GM18499 (cell line): ENCODE measurements around the gene UTF1.
A peak's percentile ranks its signal among the peaks of the same experiment; 100 is the strongest.
"Not testable (repeated sequence)": the region's sequence is repeated elsewhere in the genome, so short reads cannot be mapped to it uniquely, and the experiment has no call there.

Source experiments
- ATAC-seq: cut with Tn5 transposase; IDR thresholded peaks from one replicate; pipeline ENCODE4 v1.9.1; 2021; ENCODE audit warnings: moderate number of reproducible peaks; ENCODE audit not compliant: insufficient read depth, unreplicated experiment

Gene UTF1

GRCh38 chr10:133260895-133261725 lies 31.1 kb downstream of the UTF1 start:
- no peak for ATAC-seq

GRCh38 chr10:133261726-133262325 lies 31.8 kb downstream of the UTF1 start:
- no peak for ATAC-seq

- ATAC-seq: no peak
Measured at GRCh38 chr10:133262696-133263095, 32.7 kb downstream of the UTF1 start.

DNA sequence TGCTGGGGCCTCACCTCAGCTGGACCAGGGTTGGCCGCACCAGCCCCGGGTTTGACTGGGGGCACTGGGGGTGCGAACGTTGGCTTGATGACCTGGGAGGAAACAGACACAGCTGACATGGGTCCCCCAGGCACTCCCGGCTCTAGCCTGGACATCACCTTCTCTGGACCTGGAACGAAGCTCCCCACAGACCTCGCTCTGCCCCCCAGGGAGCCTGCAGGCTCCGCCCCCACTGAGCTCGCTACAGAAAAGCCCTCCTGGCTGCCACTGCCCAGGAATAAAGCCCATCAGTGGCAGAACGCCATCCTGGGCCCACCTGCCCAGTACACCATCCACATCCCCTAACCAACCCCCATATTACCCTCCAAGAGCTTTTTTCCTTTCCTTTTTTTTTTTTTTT lies 33.7 kb downstream of the UTF1 start:
- no peak for ATAC-seq

GRCh38 chr10:133264461-133264860 lies 34.4 kb downstream of the UTF1 start:
- no peak for ATAC-seq

- not testable (repeated sequence) for ATAC-seq
Measured at GRCh38 chr10:133265052-133265451, 35.0 kb downstream of the UTF1 start.

GRCh38 chr10:133266056-133266795 lies 36.2 kb downstream of the UTF1 start:
- ATAC-seq: no peak

DNA sequence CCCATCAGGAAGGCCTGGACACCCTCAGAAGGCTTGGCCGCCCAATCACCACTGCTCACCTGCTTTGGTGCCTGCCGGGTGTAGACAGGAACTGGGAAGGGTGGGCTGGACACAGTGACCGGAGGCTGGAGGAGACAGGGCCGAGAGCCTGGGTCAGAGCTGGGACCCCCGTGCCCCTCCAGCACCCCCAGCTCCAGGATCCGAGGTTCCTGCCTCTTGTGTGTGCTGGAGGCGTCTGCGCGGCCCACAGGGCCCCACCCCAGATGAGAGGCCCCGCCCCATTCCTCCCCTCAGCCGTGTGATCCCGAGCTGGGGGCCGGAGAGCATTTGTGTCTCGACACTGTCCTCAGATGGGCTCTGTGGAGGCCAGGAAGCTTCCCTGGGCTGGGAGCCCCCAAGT lies 37.3 kb downstream of the UTF1 start:
- no peak for ATAC-seq

DNA sequence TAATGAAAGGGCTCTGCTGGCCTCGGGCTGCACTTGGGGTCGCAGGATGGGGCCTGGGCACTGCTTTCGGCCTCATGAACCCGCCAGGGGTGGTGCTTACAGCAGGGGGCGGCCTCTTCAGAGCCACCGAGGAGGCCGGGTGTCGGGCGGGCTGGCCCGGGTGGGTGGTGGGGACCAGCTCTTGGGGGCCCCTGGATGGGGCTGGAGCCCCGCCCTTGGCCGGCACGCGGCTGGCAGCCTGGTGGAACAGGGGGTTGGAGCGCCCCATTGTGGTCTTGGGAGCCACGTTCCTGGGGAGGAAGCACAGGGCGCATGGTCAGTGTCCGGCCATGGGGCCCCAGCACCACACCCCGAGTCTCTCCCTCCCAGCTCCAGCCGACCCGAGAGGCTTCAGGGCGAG lies 37.8 kb downstream of the UTF1 start:
- no peak for ATAC-seq

- ATAC-seq: no peak
Measured at GRCh38 chr10:133268532-133268931, 38.5 kb downstream of the UTF1 start.

- ATAC-seq: no peak
Measured at GRCh38 chr10:133269367-133269766, 39.4 kb downstream of the UTF1 start.

DNA sequence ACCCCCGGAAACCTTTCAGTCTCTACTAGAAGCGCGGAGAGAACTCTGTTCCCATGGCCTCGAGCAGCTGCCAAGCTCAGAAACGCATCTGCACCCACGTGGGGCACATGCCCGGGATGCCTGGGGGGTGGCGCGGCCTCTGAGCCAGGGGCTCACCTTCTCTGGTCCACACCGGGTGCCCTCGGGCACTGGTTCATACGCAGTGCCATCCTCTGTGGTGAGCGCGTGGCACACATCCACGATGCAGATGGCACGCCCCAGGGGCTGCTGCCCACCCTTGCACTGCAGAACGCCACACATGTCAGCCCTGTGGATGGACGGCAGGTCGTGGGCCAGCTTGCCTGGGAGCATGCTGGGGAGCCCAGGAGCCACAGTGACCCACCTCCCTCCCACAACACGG lies 40.2 kb downstream of the UTF1 start:
- ATAC-seq: no peak

- ATAC-seq: no peak
Measured at GRCh38 chr10:133270773-133271297, 40.8 kb downstream of the UTF1 start.

DNA sequence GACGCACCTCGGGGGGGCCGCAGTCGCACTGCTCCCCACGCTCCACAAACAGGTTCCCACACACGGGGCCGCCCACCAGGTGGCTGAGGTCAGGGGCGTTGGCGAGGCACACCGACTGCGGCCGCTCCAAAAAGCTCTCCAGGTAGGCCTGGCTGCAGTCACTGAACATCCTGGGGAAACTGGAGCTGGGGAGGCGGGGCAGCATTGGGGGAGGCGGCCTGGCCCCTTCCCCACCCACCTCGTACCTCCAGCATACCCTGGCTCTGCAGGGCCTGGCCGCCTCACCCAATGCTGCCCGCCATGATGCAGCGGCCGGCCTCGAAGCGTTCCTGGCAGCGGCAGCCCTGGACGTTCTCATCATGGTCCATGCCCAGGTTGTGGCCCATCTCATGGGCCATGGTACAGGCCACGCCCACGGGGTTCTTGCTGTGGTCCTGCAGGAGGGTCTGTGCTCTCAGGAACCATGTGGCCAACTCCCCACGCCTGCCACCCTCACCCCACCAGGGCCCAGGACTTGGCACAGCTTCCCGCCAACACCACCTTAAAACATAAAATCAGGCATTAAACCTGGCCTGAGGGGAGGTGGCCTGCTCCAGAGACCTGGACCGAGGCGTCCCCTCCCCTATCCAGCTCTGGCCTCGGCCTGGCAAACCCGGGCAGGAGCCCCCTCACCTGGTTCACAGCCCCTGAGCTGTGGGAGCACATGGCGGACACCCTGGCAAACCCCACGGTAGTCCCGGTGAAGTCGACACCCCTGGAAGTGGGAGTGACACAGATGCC lies 41.7 kb downstream of the UTF1 start:
- ATAC-seq: no peak

- no peak for ATAC-seq
Measured at GRCh38 chr10:133272301-133272963, 42.4 kb downstream of the UTF1 start.

DNA sequence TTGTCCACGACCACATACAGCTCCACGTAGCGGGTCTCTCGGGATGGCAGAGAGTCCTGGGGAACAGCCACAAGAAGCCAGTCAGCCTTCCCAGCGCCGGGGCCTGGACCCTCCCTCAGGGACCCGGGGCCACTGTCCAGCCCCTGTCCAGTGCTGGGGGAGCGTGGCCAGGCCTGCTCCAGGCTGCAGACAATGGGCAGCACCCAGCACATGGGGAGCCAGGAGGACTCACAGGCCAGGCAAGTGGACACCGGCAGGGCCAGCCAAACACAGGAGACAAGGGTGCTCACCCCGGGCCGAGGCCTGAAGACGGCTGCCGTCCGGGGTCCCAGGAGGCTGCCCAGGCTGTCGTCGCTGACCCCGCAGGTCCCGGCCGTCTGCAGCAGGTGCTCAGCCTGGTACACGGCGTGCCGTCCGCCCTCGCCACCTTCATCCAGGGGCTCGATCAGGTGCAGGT lies 43.0 kb downstream of the UTF1 start:
- no peak for ATAC-seq

- ATAC-seq: no peak
Measured at GRCh38 chr10:133273534-133274143, 43.6 kb downstream of the UTF1 start.

- ATAC-seq: peak; percentile 39
Measured at GRCh38 chr10:133274751-133275683, 45.0 kb downstream of the UTF1 start.
